ENCODE data around the gene KLHL8.
"Not testable (repeated sequence)": the region's sequence is repeated elsewhere in the genome, so short reads cannot be mapped to it uniquely, and the experiment has no call there.

Gene KLHL8

DNA sequence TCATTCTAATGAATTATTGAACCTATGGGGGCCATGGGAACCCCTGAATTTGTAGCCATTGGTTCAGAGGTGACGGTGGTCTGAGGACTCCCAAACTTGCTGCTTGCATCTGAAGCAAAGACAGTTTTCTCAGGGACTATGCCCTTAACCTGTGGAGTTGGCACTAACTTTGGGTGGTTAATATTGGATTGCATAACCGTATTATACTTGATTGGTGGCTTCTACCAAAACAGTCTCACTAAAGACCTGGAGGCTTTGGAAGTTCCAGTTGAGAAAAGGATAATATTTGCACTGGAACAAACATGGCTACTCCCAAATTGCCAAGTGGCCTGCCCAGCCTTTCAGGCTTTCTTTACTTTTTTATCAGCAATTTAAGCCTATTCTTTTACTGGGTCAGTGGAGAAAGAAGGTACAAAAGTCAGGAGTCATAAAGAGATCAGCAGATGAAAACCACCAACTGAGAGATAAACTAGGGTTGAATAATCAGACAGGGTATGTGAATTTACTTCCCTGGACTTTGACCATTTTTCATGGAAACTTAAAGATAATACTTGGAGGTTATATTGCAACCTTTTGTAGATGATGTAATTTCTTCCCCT is 7.9 kb upstream of the KLHL8 start:
- no peak for DNase-seq (ENCODE audit: low read depth in 2 of 2)

DNA sequence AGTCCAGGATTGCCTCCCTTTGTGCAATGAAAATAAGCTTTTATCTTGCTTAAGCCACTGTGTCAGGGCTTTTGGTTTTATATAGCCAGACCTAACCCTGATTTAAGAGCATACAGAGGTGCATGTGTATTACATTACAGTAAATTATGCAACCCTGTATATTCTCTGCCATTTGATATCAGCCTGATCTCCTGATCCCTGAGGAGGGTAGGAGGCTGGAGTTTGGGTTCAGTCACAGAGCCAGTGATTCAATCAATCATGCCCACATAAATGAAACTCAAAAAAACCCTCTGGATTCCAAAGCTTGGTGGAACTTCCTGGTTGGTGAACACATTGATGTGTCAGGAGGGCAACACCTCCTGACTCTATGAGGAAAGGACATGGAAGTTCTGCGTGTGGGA is 7.3 kb upstream of the KLHL8 start:
- no peak for DNase-seq (ENCODE audit: low read depth in 2 of 2)

DNA sequence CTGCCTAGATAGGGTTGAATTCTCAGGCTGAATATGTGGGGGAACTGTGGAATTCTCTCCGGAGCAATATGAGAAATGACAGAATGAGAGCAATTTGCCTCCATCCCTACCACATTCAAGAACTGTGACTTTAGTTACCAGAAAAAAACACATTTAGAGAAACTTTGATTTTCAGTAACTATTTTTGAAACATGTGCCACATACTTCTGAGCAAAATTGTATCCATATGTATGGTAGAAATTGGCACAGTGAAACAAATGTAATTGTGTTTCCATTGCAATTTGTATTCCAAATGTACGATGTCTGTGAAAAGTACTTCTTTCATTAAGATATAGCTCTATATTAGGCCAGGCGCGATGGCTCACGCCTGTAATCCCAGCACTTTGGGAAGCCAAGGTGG is 5.5 kb upstream of the KLHL8 start:
- DNase-seq (ENCODE audit: low read depth in 2 of 2) = no peak

DNA sequence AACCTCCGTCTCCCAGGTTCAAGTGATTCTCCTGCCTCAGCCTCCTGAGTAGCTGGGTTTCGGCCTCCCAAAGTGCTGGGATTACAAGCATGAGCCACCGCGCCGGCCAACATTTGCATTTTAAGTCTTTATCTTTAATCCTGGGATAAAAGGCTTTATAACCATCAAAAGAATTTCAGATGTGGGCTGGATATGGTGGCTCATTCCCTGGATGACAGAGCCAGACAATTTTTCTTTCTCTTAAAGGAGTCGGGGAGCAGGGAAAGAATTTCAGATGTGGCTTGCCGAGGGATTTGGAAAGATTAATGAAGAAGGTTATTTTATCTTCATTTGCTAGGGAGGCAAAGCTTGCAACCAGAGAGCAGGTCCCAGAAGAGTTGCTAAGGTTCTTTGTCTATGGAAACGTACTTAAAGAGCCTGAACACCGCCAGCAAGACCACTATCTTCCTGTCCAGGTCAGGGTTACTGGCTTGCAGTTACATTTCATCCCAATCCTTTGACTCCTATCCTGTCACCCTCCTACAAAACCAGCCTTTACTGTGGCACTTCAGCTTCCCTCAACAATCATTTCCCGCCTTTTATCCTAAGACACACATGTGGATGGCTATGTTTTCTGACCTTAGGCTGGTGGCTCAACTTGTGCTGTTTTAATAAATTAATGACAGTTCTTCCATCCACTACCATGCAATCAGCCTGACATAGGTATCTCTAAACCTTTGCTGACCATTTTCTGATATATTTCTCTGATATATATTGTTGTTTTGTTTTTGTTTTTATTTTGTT is 3.9 kb upstream of the KLHL8 start:
- no peak for DNase-seq (ENCODE audit: low read depth in 2 of 2)

DNA sequence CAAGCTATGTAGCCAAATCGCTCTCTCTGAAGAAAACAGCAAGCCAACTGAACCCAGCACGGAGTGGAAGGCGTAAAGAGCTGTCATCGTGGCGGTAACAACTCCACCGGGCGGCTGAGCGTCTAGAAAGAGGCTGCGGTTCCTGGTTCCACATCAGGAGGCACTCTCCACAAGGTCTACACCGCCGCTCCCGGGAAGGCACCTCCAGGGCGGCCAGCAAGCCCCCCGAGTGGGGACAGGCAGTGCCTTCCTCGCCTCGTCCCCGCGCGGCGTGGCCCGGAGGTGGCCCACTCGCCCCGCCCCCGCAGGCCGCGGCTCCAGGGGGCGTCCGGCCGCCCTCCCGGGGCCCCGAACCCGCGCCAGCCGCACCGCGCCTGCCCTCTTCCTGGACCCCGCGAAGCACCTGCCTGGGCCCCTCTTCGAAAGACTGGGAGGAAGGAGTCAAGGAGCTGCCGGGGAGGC is 755 bp downstream of the KLHL8 start:
- DNase-seq (ENCODE audit: low read depth in 2 of 2) = peak; percentile 19 to 42

DNA sequence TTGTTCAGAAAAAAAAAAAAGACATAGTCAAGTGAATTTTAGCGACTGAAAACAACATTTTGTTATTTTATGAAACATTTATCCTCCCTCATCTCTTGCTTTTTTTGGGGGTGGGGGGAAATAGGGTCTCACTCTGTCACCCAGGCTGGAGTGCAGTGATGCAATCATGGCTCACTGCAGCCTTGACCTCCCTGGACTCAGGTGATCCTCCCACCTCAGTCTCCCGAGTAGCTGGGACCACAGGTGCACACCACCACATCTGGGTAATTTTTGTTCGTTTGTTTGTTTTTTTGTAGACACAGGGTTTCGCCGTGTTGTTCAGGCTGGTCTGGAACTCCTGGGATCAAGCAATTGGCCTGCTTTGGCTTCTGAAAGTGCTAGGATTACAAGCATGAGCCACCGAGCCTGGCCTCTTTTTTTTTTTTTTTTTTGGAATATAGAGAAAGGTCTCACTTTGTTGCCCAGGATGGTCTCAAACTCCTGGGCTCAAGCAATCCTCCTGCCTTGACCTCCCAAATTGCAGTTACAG is 3.1 kb downstream of the KLHL8 start:
- DNase-seq (ENCODE audit: low read depth in 2 of 2) = not testable (repeated sequence)

DNA sequence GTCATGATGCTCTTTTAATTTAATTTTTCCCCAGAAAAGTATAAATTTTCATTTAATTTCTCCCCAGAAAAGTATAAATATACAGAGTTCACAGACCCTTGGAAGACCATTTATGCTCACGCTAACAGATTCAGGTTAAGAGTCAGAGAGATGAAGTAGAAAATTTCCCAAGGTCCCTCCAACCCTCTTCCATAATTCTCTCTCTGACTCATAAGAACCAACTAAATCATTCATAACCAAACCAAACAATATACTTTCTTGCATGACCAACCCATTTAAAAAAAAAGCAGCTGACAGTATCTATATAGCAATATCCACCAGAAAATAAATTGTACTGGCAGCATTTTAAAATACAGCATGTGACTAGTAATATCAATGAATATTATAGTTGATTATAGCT is 3.9 kb downstream of the KLHL8 start:
- no peak for DNase-seq (ENCODE audit: low read depth in 2 of 2)

DNA sequence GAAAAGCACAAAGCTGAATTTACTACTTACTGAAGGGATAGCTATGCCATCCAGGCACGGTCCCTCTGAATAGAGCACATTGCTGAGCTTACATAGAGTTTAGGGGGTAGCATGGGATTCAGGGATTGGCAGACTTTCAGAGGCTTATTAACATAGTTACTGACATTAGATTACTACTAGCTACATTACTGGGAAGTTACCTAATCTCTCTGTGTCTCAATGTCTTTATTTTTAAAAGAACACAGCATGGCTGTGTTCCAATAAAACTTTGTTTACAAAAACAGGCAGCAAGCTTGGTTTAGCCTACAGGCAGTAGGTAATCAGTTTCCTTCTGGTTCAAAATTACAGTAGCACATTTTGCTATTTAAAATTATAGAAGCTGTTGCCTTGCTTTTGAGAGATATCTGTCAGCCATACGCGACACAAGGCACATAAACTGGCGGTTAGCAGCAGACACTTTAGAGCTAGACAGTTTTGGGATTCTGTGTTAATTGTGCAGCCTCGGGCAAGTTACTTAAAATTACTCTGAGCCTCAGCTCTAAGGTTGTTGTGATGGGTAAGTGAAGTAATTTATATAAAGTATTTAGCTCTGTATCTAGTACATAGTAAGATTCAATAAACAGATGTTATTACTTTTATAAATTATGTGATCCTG is 6.9 kb downstream of the KLHL8 start:
- no peak for DNase-seq (ENCODE audit: low read depth in 2 of 2)

DNA sequence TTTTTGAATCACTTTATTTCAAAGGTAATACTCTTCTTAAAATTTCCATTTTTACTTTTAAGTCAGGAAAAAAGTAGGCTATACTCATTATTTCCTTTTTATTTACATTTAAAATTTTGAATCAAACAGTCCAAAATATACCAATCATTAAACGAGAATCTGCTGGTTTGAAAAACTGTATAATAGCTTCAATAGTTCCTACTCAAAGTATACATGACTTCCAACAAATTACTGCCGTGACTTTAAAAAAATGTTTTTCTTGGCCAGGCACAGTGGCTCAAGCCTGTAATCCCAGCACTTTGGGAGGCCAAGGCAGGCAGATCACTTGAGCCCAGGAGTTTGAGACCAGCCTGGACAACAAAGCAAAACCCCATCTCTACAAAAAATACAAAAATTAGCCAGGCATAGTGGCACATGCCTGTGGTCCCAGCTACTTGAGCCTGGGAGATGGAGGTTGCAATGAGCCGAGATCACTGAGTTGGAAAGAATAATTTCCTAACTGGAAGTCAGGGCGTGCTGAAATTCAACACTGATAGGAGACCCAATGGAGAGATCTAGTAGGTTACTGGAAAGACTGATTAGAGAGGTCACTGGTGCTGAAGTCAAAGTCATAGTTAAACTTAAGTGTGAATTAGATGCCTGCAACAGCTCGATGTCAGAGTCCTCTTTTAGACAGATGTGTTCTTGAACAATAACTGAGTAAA is 9.0 kb downstream of the KLHL8 start:
- no peak for DNase-seq (ENCODE audit: low read depth in 2 of 2)

DNA sequence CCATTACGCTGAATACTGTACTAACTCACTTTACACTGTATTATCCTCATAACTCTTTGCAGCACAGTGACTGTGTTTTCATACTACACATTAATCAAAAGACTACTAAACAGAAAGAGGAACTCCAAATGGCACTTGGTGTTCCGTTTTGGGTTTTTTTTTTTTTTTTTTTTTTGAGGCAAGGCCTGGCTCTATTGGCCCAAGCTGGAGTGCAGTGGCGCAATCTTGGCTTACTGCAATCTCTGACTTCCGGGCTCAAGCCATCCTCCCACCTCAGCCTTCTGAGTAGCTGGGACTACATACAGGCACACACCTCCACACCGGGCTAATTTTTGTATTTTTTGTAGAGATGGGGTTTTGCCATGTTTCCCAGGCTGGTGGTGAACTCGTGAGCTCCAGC is 10.7 kb downstream of the KLHL8 start:
- no peak for DNase-seq (ENCODE audit: low read depth in 2 of 2)

DNA sequence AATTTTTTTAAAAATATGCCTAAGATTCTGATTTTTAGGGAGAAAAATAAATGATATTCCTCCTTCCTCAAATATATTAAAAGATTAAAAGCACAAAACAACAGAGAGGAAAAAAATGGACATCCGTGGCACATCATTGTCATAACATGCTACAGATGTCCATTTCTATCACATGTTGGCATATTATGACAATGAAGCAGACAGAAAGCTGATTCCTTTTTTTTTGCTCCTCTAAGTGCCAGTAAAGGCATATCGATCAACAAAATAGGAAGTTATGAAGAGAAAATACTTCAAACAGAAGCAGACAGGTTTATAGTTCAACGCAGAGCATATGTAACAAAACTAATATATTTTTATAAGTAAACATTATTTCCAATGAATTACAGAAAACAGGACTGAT is 11.2 kb downstream of the KLHL8 start:
- DNase-seq (ENCODE audit: low read depth in 2 of 2) = no peak

DNA sequence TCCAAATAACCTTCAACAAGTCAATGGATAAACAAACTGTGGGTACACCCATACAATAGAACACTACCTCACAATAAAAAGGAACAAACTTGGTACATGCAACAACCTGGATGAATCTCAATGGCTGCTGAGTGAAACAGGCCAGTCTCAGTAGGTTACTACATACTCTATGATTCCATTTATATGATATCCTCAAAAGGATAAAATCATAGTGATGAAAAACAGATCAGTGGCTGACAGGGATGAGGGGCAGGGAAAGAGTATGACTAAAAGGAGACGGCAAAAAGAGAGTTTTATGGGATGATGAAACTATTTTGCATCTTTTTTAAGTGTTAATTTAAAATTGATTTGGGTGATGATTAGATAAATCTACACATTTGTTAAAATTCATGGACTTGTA is 15.9 kb downstream of the KLHL8 start:
- DNase-seq (ENCODE audit: low read depth in 2 of 2) = no peak

DNA sequence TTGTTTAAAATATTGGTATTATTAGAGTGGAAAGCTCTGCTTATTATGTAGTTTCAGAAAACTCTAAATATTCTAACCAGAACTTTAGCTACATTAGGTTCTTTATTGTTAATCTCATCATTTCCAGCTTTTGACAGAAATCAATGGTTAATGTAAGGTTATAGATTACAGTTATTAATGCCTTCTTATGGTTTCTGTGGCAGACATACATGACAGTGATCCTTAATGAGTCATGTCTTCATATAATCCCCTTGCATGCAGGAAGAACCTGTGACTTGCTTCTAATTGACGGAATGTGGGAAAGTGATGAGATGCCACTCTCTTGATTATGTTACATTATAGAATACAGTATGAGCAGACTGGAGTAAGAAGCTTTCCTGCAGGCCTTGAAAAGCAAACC is 23.5 kb downstream of the KLHL8 start:
- DNase-seq (ENCODE audit: low read depth in 2 of 2) = no peak

DNA sequence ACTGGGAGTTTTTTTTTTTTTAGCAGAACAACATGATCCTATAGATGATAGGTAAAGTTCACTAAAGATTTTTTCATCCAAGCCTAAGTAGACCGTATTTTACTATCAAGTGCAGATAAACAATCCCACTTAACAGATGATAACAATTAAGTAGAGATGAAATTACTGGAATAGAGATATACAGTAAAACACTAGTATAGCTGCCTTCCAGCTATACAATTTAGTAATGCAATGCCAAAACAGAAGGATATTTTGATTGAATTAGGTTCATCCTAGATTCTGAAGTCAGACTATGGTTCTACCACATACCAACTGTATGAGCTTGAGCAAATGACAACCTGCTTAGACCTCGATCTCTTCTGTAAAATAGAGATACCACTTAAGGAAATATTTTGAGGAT is 24.3 kb downstream of the KLHL8 start:
- no peak for DNase-seq (ENCODE audit: low read depth in 2 of 2)

DNA sequence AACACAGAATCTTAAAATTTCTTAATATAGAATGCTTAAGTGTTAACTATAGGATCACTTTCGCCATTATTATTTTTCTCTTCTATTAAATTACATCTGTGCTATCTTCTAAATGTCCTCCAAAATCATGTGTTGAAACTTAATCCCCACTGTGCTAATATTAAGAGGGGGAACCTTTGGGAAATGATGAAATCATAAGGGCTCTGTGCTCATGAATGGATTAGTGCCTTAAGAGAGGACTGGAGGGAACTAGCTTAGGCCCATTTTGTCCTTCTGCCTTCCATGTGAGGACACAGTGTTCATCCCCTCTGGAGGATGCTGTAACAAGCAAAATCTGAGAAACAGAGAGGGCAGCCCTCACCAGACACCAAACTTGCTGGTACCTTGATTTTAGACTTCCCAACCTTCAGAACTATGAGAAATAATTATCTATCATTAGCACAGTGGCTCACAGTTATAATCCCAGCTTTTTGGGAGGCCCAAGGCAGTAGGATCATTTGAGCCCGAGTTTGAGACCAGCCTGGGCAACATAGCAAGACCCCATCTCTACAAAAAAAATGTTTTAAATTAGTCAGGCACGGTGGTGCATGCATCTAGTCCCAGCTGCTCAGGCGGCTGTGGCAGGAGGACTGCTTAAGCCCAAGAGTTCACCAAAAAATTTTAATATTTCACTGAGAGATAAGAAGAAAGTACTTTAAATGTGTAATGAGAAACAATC is 26.3 kb downstream of the KLHL8 start:
- no peak for DNase-seq (ENCODE audit: low read depth in 2 of 2)

DNA sequence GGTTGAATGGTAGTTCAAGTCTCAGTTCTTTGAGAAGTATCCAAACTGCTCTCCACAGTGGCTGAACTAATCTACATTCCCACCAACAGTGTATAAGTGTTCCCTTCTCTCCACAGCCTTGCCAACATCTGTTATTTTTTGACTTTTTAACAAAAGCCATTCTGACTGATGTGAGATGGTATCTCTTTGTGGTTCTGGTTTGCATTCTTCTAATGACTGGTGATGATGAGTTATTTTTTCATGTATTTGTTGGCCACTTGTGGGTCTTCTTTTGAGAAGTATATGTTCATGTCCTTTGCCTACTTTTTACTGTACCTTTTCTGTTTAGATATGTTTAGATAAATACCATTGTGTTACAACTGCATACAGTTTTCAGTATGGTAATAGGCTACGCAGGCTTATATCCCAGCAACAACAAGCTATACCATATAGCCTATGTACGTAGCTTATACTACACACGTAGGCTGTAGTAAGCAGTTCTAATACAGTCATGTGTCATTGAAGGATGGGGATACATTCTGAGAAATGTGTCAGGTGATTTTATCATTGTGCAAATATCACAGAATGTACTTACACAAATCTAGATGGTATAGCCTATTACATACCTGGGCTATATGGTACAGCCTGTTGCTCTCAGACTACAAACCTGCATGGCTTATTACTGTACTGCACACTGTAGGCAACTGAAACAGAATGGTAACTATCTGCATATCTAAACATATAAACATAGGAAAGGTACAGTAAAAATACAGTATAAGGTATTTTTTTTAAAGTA is 28.1 kb downstream of the KLHL8 start:
- no peak for DNase-seq (ENCODE audit: low read depth in 2 of 2)

DNA sequence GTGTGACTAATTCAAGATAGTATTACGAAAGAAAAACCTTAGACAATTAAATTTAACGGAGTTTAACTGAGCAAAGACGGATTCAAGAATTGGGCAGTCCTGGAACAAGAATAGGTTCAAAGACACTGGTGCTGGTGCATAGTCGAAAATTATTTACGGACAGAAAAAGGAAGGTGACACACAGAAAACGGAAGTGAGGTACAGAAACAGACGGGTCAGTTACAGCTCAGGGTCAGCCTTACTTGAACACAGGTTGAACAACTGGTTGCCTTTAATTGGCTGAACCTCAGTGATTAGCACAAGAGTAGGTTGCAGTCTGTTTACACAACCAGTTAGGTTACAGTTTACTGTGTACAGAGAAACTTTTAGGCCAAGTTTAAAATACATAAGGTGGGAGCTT is 31.5 kb downstream of the KLHL8 start:
- no peak for DNase-seq (ENCODE audit: low read depth in 2 of 2)

DNA sequence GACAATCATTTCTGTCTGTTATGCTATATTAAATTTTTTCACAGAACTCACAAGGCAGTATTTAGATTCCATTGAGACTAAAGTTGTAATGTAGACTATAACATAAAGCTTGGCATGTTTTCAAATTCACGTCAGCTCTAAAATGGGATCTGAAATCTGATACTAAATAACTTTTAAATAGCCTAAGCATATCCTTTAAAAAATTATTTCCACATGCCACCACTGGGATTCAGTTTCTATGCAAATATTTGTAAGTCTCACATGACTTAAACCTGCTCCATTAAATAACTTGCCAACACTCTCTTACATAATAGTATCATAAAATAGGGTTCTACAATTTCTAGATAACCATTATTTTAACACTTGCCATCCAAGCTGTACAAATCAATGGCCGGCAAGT is 32.4 kb downstream of the KLHL8 start:
- no peak for DNase-seq (ENCODE audit: low read depth in 2 of 2)

DNA sequence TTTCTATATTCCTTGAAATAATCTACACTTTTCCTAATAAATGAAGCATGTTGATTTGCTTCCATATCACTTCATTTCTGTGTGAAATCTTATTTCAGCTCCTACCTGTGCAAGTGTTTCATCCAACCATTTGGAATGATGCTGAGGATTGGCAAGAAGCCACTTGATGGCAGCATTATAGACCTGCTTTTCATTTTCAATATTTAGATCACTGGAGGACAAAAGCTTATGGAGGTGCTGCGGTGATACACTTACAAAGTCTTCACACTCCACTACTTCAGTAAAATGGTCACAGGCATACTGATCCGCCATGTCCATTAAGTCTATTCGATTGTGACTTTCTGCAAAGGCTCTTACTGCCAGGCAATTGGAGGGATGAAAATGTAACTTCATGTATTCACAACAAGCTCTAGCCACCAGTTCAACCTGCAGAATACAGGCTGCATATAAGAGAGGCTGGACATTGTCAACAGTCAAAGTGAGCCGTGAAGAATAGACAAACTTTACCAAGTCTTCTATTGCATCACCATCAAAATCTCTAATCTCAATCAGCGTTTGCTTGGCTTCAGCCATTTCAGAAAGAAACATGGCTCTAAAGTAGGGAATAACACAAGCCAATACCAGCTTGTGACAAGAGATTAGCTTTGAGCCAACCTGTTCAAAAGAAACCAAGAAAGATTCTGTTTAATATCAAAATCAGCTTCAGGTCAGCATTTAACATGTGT is 35.1 kb downstream of the KLHL8 start:
- DNase-seq (ENCODE audit: low read depth in 2 of 2) = no peak

DNA sequence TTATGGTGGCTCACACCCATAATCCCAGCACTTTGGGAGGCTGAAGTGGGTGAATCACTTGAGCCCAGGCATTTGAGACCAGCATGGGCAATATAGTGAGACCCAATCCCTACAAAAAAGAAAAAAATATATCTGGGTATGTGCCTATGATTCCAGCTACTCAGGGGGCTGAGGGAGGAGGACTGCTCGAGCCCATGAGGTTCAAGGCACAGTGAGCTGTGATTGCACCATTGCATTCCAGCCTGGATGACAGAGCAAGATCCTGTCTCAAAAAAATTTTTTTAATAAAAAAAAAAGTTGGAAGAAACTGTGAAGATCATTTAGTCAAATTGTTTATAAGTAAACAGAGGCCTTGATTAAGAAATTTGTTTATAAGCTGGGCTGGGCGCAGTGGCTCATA is 39.7 kb downstream of the KLHL8 start:
- no peak for DNase-seq (ENCODE audit: low read depth in 2 of 2)

Measured in stimulated activated CD8-positive, alpha-beta memory T cell treated with anti-CD3 and anti-CD28 coated beads, Interleukin-15, amount 100 ng/mL, for 4 hours (primary cell).